ENCODE measurements around the gene TLDC2.
"Not testable (repeated sequence)": the region's sequence is repeated elsewhere in the genome, so short reads cannot be mapped to it uniquely, and the experiment has no call there.

TLDC2 gene

DNA sequence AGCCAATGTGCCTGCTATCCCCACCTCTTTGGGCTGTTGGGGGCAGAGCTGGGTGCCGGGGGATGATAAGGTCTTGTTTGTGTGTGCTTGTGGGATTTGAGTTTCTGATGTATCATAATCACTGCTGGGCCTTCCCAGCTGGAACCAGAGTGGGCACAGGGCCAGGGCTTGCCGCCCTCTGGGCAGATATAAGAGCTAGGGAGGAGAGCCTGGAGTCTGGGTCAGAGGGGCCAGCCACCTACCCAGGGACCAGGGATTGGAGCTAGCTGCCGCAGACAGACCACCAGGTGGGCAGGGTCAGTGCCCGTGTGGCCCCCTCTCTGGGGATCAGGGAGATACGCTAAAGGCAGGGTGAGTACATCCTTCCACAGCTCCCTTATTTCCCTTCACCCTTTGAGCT lies 3.1 kb upstream of the TLDC2 start:
- H3K4me1 ChIP-seq (ENCODE audit: control insufficient read depth, insufficient read depth, low read length, unreplicated experiment) = no peaks in the 10 kb centered on the region
- no peaks in the 10 kb centered on the region for H3K27me3 ChIP-seq (ENCODE audit: insufficient read depth, low read length)
- no peak overlapping the region for H3K4me3 ChIP-seq (ENCODE audit: low read depth, low read length)
- H3K27ac ChIP-seq (ENCODE audit: low read depth, low read length) = no peak overlapping the region
- no peaks in the 10 kb centered on the region for H3K79me2 ChIP-seq (ENCODE audit: control insufficient read depth, insufficient read depth, low read length, unreplicated experiment)
- H3K36me3 ChIP-seq (ENCODE audit: insufficient read depth, low read length) = no peaks in the 10 kb centered on the region
- no peak overlapping the region for H2AFZ ChIP-seq (ENCODE audit: low read length, unreplicated experiment)

DNA sequence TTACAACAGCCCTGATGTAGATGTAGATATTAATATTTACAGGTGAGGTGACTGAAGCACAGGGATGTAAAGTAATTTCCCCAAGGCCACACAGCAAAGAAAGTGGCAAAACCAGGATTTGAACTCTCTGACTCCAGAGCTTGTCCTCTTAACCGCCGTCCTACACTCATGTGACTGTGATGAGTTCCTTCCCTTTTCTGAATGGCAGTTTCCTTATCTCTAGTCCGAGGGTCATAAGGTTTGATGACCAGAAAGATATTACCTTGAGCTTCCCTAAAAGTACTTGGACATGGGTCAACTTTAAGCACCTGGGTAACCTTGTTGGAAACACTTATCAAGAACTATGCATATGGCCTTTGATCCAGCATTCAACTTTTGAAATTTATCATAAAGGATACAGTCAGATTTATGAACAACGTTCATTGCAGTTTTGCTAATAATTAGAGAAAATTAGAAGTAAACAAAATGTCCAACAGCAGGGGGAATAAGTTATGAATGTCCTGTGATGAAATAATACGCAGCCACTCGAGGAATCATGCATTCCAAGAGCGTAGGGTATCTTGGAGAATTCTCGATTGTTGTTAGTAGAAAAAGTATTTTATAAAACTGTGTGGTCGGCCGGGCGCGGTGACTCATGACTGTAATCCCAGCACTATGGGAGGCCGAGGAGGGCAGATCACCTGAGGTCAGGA lies 2.3 kb upstream of the TLDC2 start:
- H3K27ac ChIP-seq (ENCODE audit: low read depth, low read length) = no peak overlapping the region

DNA sequence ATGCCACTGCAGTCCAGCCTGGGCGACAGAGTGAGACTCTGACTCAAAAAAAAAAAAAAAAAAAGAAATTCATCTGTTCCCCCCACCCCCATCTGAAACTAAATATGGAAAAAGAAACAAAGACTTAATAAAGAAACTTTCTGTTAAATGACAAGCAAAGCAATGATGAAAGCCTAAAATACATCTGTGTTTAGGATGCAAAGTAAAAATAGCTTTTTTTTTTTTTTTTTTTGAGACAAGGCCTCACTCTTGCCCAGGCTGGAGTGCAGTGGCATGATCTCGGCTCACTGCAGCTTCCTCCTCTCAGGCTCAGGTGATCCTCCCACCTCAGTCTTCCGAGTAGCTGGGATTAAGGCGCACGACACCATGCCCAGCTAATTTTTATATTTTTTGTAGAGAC lies 845 bp upstream of the TLDC2 start:
- not testable (repeated sequence) for H3K4me3 ChIP-seq (ENCODE audit: low read depth, low read length); H2AFZ ChIP-seq (ENCODE audit: low read length, unreplicated experiment); H3K27ac ChIP-seq (ENCODE audit: low read depth, low read length); H3K27me3 ChIP-seq (ENCODE audit: insufficient read depth, low read length); H3K4me1 ChIP-seq (ENCODE audit: control insufficient read depth, insufficient read depth, low read length, unreplicated experiment); H3K79me2 ChIP-seq (ENCODE audit: control insufficient read depth, insufficient read depth, low read length, unreplicated experiment); H3K36me3 ChIP-seq (ENCODE audit: insufficient read depth, low read length)

More for the DNA sequence above, 2.3 kb upstream of the TLDC2 start:
- Histone ChIP-seq H3K4me1 (ENCODE audit: control insufficient read depth, insufficient read depth, low read length, unreplicated experiment) (no peaks in the 10 kb centered on the region), H2AFZ (ENCODE audit: low read length, unreplicated experiment) (no peak overlapping the region), H3K36me3 (ENCODE audit: insufficient read depth, low read length) (no peaks in the 10 kb centered on the region), H3K4me3 (ENCODE audit: low read depth, low read length) (no peak overlapping the region), H3K27me3 (ENCODE audit: insufficient read depth, low read length) (no peaks in the 10 kb centered on the region), H3K79me2 (ENCODE audit: control insufficient read depth, insufficient read depth, low read length, unreplicated experiment) (no peaks in the 10 kb centered on the region)

DNA sequence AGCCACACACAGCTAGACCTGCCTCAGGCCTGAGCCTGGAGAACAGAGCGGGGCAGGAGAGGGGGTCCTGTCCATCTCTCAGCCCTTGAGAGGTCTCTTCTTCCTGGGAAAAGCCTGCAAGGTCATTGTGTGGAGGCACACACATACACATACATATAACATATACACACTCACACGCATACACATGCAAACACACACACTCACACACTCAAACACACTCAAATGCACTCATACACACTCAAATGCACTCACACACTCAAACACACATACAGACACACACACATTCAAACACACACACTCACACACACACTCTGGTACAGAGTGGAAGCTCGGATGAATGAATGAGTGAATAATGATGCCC lies 515 bp downstream of the TLDC2 start:
- H3K27me3 ChIP-seq (ENCODE audit: insufficient read depth, low read length) = no peaks in the 10 kb centered on the region
- H3K27ac ChIP-seq (ENCODE audit: low read depth, low read length) = no peak overlapping the region
- no peaks in the 10 kb centered on the region for H3K4me1 ChIP-seq (ENCODE audit: control insufficient read depth, insufficient read depth, low read length, unreplicated experiment)

DNA sequence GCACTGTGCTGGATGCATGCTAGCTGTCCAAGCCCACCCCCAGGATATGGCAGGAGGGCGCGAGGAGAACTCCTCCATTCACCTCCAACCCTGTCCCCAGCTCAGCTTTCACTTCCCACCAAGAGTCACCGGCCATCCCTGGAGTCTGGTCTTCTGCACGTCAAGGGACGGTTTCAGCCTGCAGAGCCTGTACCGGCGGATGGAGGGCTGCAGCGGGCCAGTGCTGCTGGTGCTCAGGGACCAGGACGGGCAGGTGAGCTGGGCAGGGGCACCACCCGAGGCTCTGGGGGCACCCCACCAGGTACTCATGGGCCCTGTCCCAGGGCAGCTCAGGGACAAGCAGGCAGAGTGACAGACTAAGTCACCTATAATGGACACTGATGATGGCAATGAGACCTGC lies 3.0 kb downstream of the TLDC2 start:
- H3K36me3 ChIP-seq (ENCODE audit: insufficient read depth, low read length) = no peaks in the 10 kb centered on the region
- H3K4me1 ChIP-seq (ENCODE audit: control insufficient read depth, insufficient read depth, low read length, unreplicated experiment) = no peaks in the 10 kb centered on the region
- no peak overlapping the region for H3K27ac ChIP-seq (ENCODE audit: low read depth, low read length)
- no peak overlapping the region for H2AFZ ChIP-seq (ENCODE audit: low read length, unreplicated experiment)
- H3K27me3 ChIP-seq (ENCODE audit: insufficient read depth, low read length) = no peaks in the 10 kb centered on the region
- H3K4me3 ChIP-seq (ENCODE audit: low read depth, low read length) = no peak overlapping the region
- H3K79me2 ChIP-seq (ENCODE audit: control insufficient read depth, insufficient read depth, low read length, unreplicated experiment) = no peaks in the 10 kb centered on the region

More for the DNA sequence above, 515 bp downstream of the TLDC2 start:
- H2AFZ ChIP-seq (ENCODE audit: low read length, unreplicated experiment) = no peak overlapping the region
- no peaks in the 10 kb centered on the region for H3K79me2 ChIP-seq (ENCODE audit: control insufficient read depth, insufficient read depth, low read length, unreplicated experiment)
- no peaks in the 10 kb centered on the region for H3K36me3 ChIP-seq (ENCODE audit: insufficient read depth, low read length)
- H3K4me3 ChIP-seq (ENCODE audit: low read depth, low read length) = no peak overlapping the region

DNA sequence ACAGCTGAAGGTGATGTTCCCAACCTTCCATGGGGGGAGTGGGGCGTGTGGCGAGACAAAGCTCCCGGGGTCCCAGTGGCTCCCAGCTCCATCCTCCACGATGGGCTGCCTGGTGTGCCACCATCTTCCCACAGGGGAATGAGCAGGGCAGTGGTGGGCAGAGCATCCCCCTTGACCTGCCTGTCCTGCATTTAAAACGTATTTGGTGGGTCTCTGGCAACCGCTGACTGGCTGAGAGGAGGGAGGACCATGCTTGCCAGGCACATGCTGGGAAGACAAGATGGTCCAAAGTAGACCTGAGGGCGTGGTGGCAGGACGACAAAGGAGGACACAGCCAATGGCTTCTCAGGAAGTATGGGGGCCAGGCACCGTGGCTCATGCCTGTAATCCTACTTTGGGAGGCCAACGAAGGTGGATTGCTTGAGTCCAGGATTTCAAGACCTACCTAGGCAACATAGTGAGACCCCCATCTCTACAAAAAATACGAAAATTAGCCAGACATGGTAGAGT lies 4.9 kb downstream of the TLDC2 start:
- no peak overlapping the region for H2AFZ ChIP-seq (ENCODE audit: low read length, unreplicated experiment)
- H3K27ac ChIP-seq (ENCODE audit: low read depth, low read length) = no peak overlapping the region
- no peaks in the 10 kb centered on the region for H3K36me3 ChIP-seq (ENCODE audit: insufficient read depth, low read length)
- H3K79me2 ChIP-seq (ENCODE audit: control insufficient read depth, insufficient read depth, low read length, unreplicated experiment) = no peaks in the 10 kb centered on the region
- no peak overlapping the region for H3K4me3 ChIP-seq (ENCODE audit: low read depth, low read length)
- H3K27me3 ChIP-seq (ENCODE audit: insufficient read depth, low read length) = no peaks in the 10 kb centered on the region
- H3K4me1 ChIP-seq (ENCODE audit: control insufficient read depth, insufficient read depth, low read length, unreplicated experiment) = no peaks in the 10 kb centered on the region

DNA sequence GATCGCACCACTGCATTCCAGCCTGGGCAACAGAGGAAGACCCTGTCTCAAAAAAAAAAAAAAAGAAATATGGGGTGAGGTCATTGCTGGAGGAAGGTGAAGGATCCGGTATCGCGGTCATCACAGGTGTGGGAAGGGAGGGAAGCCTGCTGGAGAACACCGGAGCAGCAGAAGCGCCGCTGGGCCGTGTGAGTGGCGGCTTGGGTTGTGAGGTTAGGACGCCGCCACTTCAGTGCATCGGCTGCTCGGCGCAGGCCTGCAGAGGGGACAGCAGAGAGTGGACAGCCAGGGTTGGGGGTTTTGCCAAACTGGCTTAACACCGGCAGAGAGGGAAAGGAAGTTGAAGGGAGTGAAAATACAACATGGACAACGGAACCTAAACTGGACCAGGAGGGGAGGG lies 5.4 kb downstream of the TLDC2 start:
- H3K27me3 ChIP-seq (ENCODE audit: insufficient read depth, low read length) = no peaks in the 10 kb centered on the region
- no peak overlapping the region for H3K4me3 ChIP-seq (ENCODE audit: low read depth, low read length)

DNA sequence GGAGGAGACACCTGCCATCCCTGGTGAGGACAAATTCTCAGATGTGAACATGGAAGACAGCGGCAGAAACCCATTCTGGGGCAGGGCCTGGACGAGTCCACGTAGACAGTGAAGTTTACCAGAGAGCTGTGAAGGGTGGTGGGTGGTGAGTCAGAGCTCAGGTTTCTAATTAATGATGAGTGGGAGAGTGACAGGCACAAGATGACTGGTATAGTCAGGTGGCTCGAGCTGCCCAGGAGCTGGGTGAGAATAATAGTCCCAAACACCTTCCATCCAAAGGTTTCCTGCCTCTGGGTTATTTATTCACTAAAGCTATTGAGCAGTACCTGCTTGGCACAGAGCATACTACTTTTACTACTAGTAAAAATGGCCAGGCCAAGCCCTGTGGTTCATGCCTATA lies 6.0 kb downstream of the TLDC2 start:
- H3K36me3 ChIP-seq (ENCODE audit: insufficient read depth, low read length) = no peaks in the 10 kb centered on the region
- no peak overlapping the region for H3K4me3 ChIP-seq (ENCODE audit: low read depth, low read length)

More for the DNA sequence above, 5.4 kb downstream of the TLDC2 start:
- no peak overlapping the region for H2AFZ ChIP-seq (ENCODE audit: low read length, unreplicated experiment)
- no peaks in the 10 kb centered on the region for H3K36me3 ChIP-seq (ENCODE audit: insufficient read depth, low read length)
- H3K27ac ChIP-seq (ENCODE audit: low read depth, low read length) = no peak overlapping the region
- no peaks in the 10 kb centered on the region for H3K4me1 ChIP-seq (ENCODE audit: control insufficient read depth, insufficient read depth, low read length, unreplicated experiment)
- H3K79me2 ChIP-seq (ENCODE audit: control insufficient read depth, insufficient read depth, low read length, unreplicated experiment) = no peaks in the 10 kb centered on the region

DNA sequence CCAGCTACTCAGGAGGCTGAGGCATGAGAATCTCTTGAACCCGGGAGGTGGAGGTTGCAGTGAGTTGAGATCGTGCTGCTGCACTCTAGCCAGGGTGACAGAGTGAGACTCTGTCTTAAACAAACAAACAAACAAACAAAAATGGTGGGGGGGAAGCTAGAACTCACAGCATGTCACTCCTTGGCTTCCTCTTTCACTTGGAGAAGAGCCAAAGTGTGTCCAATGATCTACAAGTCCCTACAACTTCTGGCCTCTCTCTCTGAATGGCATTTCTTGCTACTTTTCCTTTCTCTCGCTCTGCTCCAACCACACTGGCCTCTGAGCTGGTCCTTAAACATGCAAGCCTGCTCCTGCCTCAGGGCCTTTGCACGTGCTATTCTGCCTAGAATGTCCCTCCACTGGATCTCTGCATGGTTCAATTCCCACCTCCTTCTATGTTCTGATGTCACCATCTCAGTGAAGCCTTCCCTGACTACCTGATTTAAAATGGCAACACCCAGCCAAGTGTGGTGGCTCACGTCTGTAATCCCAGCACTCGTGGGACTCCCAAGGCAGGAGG lies 8.1 kb downstream of the TLDC2 start:
- Histone ChIP-seq H3K4me1 (ENCODE audit: control insufficient read depth, insufficient read depth, low read length, unreplicated experiment) (no peaks in the 10 kb centered on the region), H3K27ac (ENCODE audit: low read depth, low read length) (no peak overlapping the region), H2AFZ (ENCODE audit: low read length, unreplicated experiment) (no peak overlapping the region), H3K36me3 (ENCODE audit: insufficient read depth, low read length) (no peaks in the 10 kb centered on the region), H3K27me3 (ENCODE audit: insufficient read depth, low read length) (no peaks in the 10 kb centered on the region), H3K79me2 (ENCODE audit: control insufficient read depth, insufficient read depth, low read length, unreplicated experiment) (no peaks in the 10 kb centered on the region), H3K4me3 (ENCODE audit: low read depth, low read length) (no peak overlapping the region)

More for the DNA sequence above, 6.0 kb downstream of the TLDC2 start:
- H3K79me2 ChIP-seq (ENCODE audit: control insufficient read depth, insufficient read depth, low read length, unreplicated experiment) = no peaks in the 10 kb centered on the region
- H3K27me3 ChIP-seq (ENCODE audit: insufficient read depth, low read length) = no peaks in the 10 kb centered on the region
- H3K27ac ChIP-seq (ENCODE audit: low read depth, low read length) = no peak overlapping the region
- H2AFZ ChIP-seq (ENCODE audit: low read length, unreplicated experiment) = no peak overlapping the region
- no peaks in the 10 kb centered on the region for H3K4me1 ChIP-seq (ENCODE audit: control insufficient read depth, insufficient read depth, low read length, unreplicated experiment)

DNA sequence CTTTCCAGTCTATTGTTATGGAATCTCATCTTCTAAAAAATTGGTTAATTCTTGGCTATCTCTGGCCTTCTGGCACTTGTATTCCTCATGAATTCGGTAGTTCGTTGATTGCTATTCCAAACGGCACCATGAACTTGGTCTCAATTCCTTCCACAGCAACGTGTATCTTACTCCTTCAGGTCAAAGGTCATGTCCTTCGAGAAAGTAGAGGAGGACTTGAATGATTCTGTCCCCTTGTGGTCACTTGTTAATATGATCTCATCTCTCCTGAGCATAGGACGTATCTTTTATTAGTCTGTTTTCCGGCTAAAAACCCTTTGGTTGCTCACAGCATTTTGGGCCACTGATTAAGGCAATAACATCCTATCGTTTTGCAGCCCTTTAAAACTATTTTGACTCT lies 9.4 kb downstream of the TLDC2 start:
- Histone ChIP-seq H3K4me3 (ENCODE audit: low read depth, low read length) (no peak overlapping the region), H3K4me1 (ENCODE audit: control insufficient read depth, insufficient read depth, low read length, unreplicated experiment) (no peaks in the 10 kb centered on the region), H3K79me2 (ENCODE audit: control insufficient read depth, insufficient read depth, low read length, unreplicated experiment) (no peaks in the 10 kb centered on the region), H3K27ac (ENCODE audit: low read depth, low read length) (no peak overlapping the region), H3K27me3 (ENCODE audit: insufficient read depth, low read length) (no peaks in the 10 kb centered on the region), H3K36me3 (ENCODE audit: insufficient read depth, low read length) (0 out of 2 replicates have a peak, but pooled peaks cover 3% of the 10 kb centered on the region), H2AFZ (ENCODE audit: low read length, unreplicated experiment) (no peak overlapping the region)

Measured in ACC112 (cell line).